ENCODE data around the gene IRF4. TPM values are rescaled to one million over a fixed set of nuclear protein-coding genes. Genes with fewer than 3 reads are reported as not detected.

Gene IRF4
- total RNA-seq, 1 experiment from 2014 or later, result 0.72 TPM

- POLR2A ChIA-PET, result no interaction called here
- CTCF ChIA-PET, result no interaction called here
- intact Hi-C loops (cut with micrococcal nuclease; ENCODE audit: unreplicated experiment), result no loop called here
- DNase-seq (ENCODE audit: low read depth, low spot score) (no peak), ATAC-seq (no peak)
- no TSS peak for BruUV-seq (replicated peaks)
- no peaks in the 10 kb centered on the region for H3K27me3 ChIP-seq (ENCODE audit: control insufficient read depth, insufficient read depth, low read length)
- H3K4me1 ChIP-seq (ENCODE audit: control insufficient read depth, insufficient read depth, low read length), result no peaks in the 10 kb centered on the region
- no peak overlapping the region for H3K4me3 ChIP-seq (ENCODE audit: low read depth in 2 of 2, low read length in 2 of 2)
- no peaks in the 10 kb centered on the region for H3K9me3 ChIP-seq (ENCODE audit: control insufficient read depth, insufficient read depth, low read depth, low read length)
- no peak overlapping the region for H3K27ac ChIP-seq (ENCODE audit: low read length)
- in situ Hi-C loops (cut with HindIII; ENCODE audit: low pct_unique_long_range_greater_than_20kb, low sequenced_read_pairs), result no loop called here
- H3K36me3 ChIP-seq (ENCODE audit: control insufficient read depth, insufficient read depth, low read length), result no peaks in the 10 kb centered on the region
- no peak for TF ChIP-seq CTCF (IDR thresholded peaks at IDR 0.05)
- TF ChIP-seq TCF7L2 (IDR thresholded peaks at IDR 0.05; ENCODE audit: low read depth, low read length), result no peak
- TF ChIP-seq POLR2AphosphoS5 (IDR thresholded peaks at IDR 0.05; ENCODE audit: low read depth, low read length), result no peak
- no peak for TF ChIP-seq SIN3A (IDR thresholded peaks at IDR 0.05; ENCODE audit: borderline replicate concordance, insufficient read depth, low read depth, low read length)
- TF ChIP-seq REST (IDR thresholded peaks at IDR 0.05; ENCODE audit: insufficient read depth in 1 of 2, low read depth in 2 of 2, low read length in 1 of 2), result no peak
These were observed 34.7 kb upstream of the IRF4 start for GRCh38 chr6:356828-357251.

GRCh38 chr6:357261-357790 lies 34.2 kb upstream of the IRF4 start:
- Histone ChIP-seq H3K36me3 (ENCODE audit: control insufficient read depth, insufficient read depth, low read length) (no peaks in the 10 kb centered on the region), H3K4me1 (ENCODE audit: control insufficient read depth, insufficient read depth, low read length) (no peaks in the 10 kb centered on the region), H3K27me3 (ENCODE audit: control insufficient read depth, insufficient read depth, low read length) (no peaks in the 10 kb centered on the region), H3K4me3 (ENCODE audit: low read depth in 2 of 2, low read length in 2 of 2) (no peak overlapping the region), H3K27ac (ENCODE audit: low read length) (no peak overlapping the region), H3K9me3 (ENCODE audit: control insufficient read depth, insufficient read depth, low read depth, low read length) (no peaks in the 10 kb centered on the region)
- DNase-seq (ENCODE audit: low read depth, low spot score) (no peak), ATAC-seq (no peak)
- ChIA-PET POLR2A (no interaction called here), CTCF (no interaction called here)
- TF ChIP-seq TCF7L2 (IDR thresholded peaks at IDR 0.05; ENCODE audit: low read depth, low read length) (no peak), REST (IDR thresholded peaks at IDR 0.05; ENCODE audit: insufficient read depth in 1 of 2, low read depth in 2 of 2, low read length in 1 of 2) (no peak), CTCF (IDR thresholded peaks at IDR 0.05) (no peak), POLR2AphosphoS5 (IDR thresholded peaks at IDR 0.05; ENCODE audit: low read depth, low read length) (no peak), SIN3A (IDR thresholded peaks at IDR 0.05; ENCODE audit: borderline replicate concordance, insufficient read depth, low read depth, low read length) (no peak)
- in situ Hi-C loops (cut with HindIII; ENCODE audit: low pct_unique_long_range_greater_than_20kb, low sequenced_read_pairs), result no loop called here
- no TSS peak for BruUV-seq (replicated peaks)
- intact Hi-C loops (cut with micrococcal nuclease; ENCODE audit: unreplicated experiment), result no loop called here

Measured in Panc1 (cell line).